Measurements from ENCODE around the gene PCNX2. TPM values are rescaled to one million over a fixed set of nuclear protein-coding genes. Genes with fewer than 3 reads are reported as not detected.

PCNX2 gene
- total and polyA plus RNA-seq, 2 of the 13 experiments (the other 11 are each of a cell fraction or from before 2014, with no cell fraction given), result 0.11 to 0.42 TPM

- TF ChIP-seq ASH2L (IDR thresholded peaks at IDR 0.05; ENCODE audit: insufficient read length, low read depth, low read length), result no peak
- peak; percentile 44; the same call in 1 of the 2 replicates for TF ChIP-seq TCF7 (IDR thresholded peaks at IDR 0.05; ENCODE audit: low read depth)
- TF ChIP-seq, protein P1, sequence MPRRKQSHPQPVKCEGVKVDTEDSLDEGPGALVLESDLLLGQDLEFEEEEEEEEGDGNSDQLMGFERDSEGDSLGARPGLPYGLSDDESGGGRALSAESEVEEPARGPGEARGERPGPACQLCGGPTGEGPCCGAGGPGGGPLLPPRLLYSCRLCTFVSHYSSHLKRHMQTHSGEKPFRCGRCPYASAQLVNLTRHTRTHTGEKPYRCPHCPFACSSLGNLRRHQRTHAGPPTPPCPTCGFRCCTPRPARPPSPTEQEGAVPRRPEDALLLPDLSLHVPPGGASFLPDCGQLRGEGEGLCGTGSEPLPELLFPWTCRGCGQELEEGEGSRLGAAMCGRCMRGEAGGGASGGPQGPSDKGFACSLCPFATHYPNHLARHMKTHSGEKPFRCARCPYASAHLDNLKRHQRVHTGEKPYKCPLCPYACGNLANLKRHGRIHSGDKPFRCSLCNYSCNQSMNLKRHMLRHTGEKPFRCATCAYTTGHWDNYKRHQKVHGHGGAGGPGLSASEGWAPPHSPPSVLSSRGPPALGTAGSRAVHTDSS (CRISPR knock-in tag; conservative IDR thresholded peaks at IDR 0.05), result no peak
- TF ChIP-seq CEBPG (CRISPR knock-in tag; IDR thresholded peaks at IDR 0.05), result 0 out of 2 replicates have a peak, but pooled peaks have one; percentile 10
- TF ChIP-seq, protein P2, sequence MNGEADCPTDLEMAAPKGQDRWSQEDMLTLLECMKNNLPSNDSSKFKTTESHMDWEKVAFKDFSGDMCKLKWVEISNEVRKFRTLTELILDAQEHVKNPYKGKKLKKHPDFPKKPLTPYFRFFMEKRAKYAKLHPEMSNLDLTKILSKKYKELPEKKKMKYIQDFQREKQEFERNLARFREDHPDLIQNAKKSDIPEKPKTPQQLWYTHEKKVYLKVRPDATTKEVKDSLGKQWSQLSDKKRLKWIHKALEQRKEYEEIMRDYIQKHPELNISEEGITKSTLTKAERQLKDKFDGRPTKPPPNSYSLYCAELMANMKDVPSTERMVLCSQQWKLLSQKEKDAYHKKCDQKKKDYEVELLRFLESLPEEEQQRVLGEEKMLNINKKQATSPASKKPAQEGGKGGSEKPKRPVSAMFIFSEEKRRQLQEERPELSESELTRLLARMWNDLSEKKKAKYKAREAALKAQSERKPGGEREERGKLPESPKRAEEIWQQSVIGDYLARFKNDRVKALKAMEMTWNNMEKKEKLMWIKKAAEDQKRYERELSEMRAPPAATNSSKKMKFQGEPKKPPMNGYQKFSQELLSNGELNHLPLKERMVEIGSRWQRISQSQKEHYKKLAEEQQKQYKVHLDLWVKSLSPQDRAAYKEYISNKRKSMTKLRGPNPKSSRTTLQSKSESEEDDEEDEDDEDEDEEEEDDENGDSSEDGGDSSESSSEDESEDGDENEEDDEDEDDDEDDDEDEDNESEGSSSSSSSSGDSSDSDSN (CRISPR knock-in tag; IDR thresholded peaks at IDR 0.05), result no peak
Measured at GRCh38 chr1:233261206-233261605, 34.3 kb downstream of the PCNX2 start (continued).

GRCh38 chr1:233257786-233258185 is 37.7 kb downstream of the PCNX2 start:
- POLR2A ChIA-PET, result no interaction called here
- no TSS peak for BruUV-seq (replicated peaks)
- H3K27ac ChIP-seq (ENCODE audit: extremely low read length, insufficient read depth, low read length), result no peak overlapping the region
- in situ Hi-C loops (cut with HindIII; ENCODE audit: extremely low pct_ligation_motif_present, low pct_unique_long_range_greater_than_20kb) (no loop called here), intact Hi-C loops (cut with micrococcal nuclease; ENCODE audit: unreplicated experiment) (no loop called here)
- H3K4me1 ChIP-seq (ENCODE audit: insufficient read depth, low read length), result peaks cover 32% of the 10 kb centered on the region
- DNase-seq (ENCODE audit: low spot score) (no peak), FAIRE-seq (no peak), ATAC-seq (no peak)
- TF ChIP-seq NR3C1 (CRISPR knock-in tag; IDR thresholded peaks at IDR 0.05), result no peak
- TF ChIP-seq, protein P3, sequence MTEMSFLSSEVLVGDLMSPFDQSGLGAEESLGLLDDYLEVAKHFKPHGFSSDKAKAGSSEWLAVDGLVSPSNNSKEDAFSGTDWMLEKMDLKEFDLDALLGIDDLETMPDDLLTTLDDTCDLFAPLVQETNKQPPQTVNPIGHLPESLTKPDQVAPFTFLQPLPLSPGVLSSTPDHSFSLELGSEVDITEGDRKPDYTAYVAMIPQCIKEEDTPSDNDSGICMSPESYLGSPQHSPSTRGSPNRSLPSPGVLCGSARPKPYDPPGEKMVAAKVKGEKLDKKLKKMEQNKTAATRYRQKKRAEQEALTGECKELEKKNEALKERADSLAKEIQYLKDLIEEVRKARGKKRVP (CRISPR knock-in tag; IDR thresholded peaks at IDR 0.05), result 0 out of 4 replicates have a peak, but pooled peaks of 1 of the 2 experiments have one; percentile 28
- no peaks in the 10 kb centered on the region; a peak in 1 of 5 replicates for H3K27me3 ChIP-seq (ENCODE audit: control insufficient read depth in 1 of 2, insufficient read depth in 2 of 2, low read length in 2 of 2)
- WGBS (ENCODE audit: low lambda C conversion rate), result 52% methylated on average over 6 of the region's 6 CpGs
- no peaks in the 10 kb centered on the region for H3K36me3 ChIP-seq (replicated peaks in 1 of 2; ENCODE audit: control insufficient read depth in 1 of 2, insufficient read depth in 2 of 2, low read length in 2 of 2)
- H3K4me2 ChIP-seq (ENCODE audit: low read depth, low read length), result no peak overlapping the region
- no peaks in the 10 kb centered on the region for H3K79me2 ChIP-seq (ENCODE audit: insufficient read depth, low read length)
- H4K20me1 ChIP-seq (ENCODE audit: insufficient read depth, low read length), result no peaks in the 10 kb centered on the region
- no peak overlapping the region for H2AFZ ChIP-seq (ENCODE audit: low read length)
- CTCF ChIA-PET (ENCODE audit: low intra/inter-chr PET ratio, low total read pairs), result no interaction called here
- no peak overlapping the region for H3K4me3 ChIP-seq (replicated peaks in 1 of 3; ENCODE audit: insufficient read depth in 1 of 3, low read depth in 2 of 3, low read length in 3 of 3)
- no peaks in the 10 kb centered on the region for H3K9me3 ChIP-seq (ENCODE audit: low read length)
- no peak overlapping the region for H3K9ac ChIP-seq (ENCODE audit: insufficient read depth, low read depth, low read length)
